ENCODE data around the gene ADIPOQ. TPM values are rescaled to one million over a fixed set of nuclear protein-coding genes. Genes with fewer than 3 reads are reported as not detected.

ADIPOQ gene
- total RNA-seq, 1 experiment from 2014 or later, result not detected

Other genes starting within 250 kb of the ADIPOQ start
- not detected in 2 replicates for gene AHSG, start 229.7 kb upstream of the ADIPOQ start, total RNA-seq (2014; rRNA removed; shearing (Covaris generic))
- not detected in 2 replicates for gene FETUB, start 202.3 kb upstream of the ADIPOQ start, total RNA-seq (2014; rRNA removed; shearing (Covaris generic))
- gene HRG, start 176.7 kb upstream of the ADIPOQ start, total RNA-seq (2014; rRNA removed; shearing (Covaris generic)), result not detected in 2 replicates
- gene KNG1, start 125.4 kb upstream of the ADIPOQ start, total RNA-seq (2014; rRNA removed; shearing (Covaris generic)), result not detected in 2 replicates
- 391 and 434 TPM in 2 replicates for gene EIF4A2, start 59.1 kb upstream of the ADIPOQ start, total RNA-seq (2014; rRNA removed; shearing (Covaris generic))
- 51.0 and 57.3 TPM in 2 replicates for gene RFC4, start 36.2 kb upstream of the ADIPOQ start, total RNA-seq (2014; rRNA removed; shearing (Covaris generic))
- 41.0 and 43.5 TPM in 2 replicates for gene ST6GAL1, start 87.8 kb downstream of the ADIPOQ start, total RNA-seq (2014; rRNA removed; shearing (Covaris generic))

Data from SK-MEL-5 (cell line).